HG02642 (cell line): ENCODE results near the gene CRKL.

Experiments used
- ATAC-seq: cut with Tn5 transposase; IDR thresholded peaks from one replicate; pipeline ENCODE4 v1.9.1; 2021; ENCODE audit warnings: mild to moderate bottlenecking; ENCODE audit not compliant: unreplicated experiment, poor library complexity

Gene CRKL

DNA sequence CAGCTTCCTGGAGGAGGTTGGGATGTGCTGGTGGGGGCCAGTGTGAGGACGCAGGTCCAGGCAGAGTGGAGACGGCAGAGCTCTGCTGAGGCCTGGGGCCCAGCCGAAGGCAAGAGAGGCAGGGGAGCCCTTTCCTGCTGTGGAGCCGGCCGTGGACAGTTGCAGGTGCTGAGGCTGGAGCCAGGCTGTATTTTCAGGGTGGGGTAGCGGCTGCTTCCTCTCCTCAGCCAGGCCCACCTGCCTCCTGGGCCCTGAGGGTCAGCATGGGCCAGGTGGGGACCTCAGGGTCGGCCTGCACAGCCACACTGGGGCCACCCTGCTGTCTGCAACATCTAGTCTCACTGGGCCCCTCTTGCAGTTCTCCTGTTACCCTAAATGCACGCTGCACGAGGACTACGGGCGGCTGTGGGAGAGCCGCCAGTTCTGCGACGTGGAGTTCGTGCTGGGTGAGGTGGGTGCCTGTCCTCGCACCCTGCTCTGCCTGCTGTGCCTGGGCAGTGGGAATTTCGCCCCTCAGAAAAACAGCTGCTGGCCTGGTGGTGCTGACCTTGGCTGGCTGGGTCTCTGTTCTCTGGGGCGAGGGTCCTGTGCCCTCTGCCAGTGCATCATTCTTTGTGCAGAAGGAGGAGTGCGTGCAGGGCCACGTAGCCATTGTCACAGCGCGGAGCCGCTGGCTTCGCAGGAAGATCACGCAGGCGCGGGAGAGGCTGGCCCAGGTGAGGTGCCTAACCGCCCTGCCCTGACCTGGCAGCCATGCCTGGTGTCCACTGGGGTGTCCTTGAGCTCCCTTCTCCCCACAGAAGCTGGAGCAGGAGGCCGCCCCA lies 76.3 kb downstream of the CRKL start:
- ATAC-seq, result no peak

- no peak for ATAC-seq
Measured at GRCh38 chr22:20994128-20994901, 77.1 kb downstream of the CRKL start.

DNA sequence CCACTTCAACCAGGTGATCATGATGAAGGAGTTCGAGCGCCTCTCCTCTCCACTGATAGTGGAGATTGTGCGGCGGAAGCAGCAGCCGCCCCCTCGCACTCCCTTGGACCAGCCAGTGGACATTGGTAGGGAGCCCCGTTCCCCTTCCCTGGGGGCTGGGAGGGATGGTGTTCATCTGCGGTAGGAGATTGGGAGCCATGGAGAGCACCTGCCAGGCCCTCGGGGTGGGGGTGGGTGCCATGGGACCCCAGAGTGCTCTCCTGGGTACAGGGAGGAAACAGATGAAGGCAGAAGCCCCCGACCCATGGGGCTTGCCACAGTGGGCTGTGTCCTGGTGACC lies 77.7 kb downstream of the CRKL start:
- no peak for ATAC-seq

DNA sequence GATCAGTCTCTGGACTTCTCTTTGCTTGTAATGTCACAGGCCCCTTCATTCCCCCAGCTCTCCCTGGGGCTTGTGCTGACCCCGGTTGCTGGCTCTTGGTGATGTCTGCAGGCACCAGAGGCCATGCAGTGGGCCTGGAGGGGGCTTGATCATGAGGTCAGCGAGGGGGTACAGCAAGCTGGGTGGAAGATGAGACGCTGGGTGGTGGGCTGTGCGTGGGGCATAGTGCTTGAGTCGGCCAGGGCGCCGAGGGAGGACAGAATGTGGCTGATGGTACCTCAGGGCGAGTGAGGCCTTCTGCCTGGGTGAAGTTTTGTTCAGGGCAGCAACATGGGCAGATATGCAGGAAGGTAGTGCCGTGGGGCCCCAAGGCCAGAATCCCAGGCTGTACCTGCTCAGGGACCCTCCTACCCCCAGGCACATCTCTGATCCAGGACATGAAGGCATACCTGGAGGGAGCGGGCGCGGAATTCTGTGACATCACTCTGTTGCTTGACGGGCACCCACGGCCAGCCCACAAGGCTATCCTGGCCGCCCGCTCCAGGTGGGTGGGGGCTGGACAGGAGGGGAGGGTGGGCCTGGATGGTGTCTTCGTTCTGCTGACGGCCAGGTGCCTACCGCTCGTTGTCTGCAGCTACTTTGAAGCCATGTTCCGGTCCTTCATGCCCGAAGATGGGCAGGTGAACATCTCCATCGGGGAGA lies 78.3 kb downstream of the CRKL start:
- ATAC-seq, result no peak

- ATAC-seq, result no peak
Measured at GRCh38 chr22:20996031-20996410, 78.8 kb downstream of the CRKL start.

DNA sequence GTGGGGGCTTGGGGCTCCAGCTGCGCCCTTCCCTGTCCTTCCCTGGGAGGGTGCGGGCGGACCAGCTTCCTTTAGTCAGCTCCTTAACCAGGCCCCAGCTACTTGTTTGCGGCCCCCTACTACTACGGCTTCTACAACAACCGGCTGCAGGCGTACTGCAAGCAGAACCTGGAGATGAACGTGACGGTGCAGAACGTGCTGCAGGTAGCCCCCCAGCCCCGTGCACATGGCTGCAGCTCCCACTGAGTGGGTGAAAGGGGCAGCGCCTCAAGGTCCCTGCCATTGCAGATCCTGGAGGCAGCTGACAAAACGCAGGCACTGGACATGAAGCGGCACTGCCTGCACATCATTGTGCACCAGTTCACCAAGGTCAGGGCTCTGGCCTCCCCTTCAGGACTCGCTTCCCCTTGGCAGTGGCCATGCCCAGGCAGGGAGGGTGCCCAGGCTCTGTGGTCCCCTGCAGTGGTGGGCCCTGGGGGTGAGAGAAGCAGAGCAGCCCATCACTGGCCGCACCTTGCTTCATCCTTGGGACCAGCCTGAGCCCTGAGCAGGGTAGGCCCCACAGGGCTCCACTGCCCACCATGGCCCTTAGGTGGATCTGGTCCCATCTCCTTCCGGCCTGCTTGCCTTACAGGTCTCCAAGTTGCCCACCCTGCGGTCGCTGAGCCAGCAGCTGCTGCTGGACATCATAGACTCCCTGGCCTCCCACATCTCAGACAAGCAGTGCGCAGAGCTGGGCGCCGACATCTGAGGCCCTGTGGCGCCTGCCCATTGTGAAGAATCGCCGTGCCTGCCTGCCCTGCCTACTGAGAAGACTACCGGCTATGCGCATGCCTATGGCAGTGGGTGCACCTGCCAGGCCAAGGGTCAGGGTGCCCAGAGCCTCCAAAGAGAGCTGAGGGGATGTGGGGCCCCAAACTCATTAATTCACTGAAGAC lies 79.7 kb downstream of the CRKL start:
- no peak for ATAC-seq

GRCh38 chr22:20997536-20998257 lies 80.5 kb downstream of the CRKL start:
- ATAC-seq, result no peak

DNA sequence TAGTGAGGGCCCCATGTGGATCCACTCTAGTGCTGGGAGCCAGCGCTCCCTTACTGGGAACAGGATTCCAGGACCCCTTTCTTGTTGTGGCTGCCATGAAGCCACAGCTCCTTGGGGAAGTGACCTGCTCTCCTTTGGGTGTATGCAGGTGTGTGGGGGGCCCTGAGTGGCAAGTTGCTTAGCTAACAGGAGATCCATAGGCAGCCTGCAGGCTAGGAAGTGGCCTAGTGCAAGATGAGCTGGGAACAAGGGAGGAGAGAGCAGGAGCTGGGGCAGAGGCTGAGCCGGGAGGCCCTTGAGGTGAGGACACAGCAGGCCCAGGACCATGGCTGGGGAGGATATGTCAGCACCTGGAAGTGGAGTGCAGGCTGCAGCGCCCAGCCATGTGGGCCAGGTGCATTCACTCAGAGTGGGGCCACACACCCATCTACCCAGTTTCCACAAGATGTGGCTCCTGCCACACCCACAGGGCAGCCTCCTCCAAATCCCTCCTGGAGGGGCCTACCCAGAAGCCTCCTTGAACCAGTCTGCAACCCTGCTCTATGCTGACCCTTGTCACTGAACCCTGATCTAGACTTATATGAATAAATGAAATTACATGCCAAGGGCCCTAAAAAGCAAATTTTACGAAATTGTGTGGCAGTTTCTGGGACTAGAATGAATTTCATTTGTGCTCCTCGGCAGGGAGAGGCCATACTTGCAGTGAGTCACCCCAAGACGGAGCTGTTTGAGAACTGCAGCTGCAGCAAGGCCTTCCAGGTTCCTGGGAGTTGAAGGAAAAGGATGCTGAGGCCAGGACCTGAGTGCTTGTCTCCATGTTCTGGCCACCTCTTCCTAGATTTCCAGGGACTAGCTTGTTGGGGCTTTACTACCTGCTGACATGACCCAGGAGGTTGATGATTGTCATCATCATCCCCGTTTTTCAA lies 81.5 kb downstream of the CRKL start:
- no peak for ATAC-seq

GRCh38 chr22:20999350-21000206 lies 82.4 kb downstream of the CRKL start:
- ATAC-seq, result no peak

DNA sequence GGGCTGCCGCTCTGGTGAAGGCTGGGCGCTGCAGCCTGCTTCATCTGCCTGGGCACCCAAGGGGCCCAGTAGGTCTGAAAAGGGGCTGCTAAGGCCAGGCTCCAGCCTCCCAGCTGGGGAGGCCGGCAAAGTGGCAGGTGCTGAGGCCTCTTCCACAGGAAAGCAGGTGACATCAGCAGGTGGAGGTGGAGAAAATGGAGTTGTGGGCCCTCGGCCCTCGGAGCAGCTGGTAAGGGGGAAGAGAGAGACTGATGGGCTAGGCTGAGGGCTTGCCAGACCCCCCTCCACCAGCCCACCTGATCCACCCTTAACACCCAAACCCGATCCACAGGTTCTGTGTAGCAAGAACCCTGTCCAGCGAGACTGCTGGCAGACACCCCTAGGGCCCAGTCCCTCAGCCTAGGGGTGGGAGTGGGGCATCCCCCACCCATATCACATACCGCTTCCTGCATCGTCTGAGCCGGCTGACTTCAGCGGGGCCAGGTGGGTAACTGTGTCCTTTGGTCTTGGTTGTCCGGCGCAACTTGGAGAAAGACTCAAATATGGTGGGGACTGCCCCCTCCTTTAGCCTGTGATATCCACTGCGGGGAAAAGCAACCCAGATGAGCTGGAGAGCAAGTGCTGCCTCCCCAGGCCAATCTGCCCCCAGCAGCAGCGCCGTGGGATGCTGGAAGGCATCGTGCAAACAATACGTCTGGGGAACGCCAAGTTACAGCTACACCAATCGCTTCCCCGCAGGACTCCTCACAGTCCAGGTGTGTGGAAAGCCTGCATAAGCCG lies 83.2 kb downstream of the CRKL start:
- no peak for ATAC-seq

GRCh38 chr22:21000987-21001600 lies 83.9 kb downstream of the CRKL start:
- no peak for ATAC-seq

- ATAC-seq, result peak; percentile 88
Measured at GRCh38 chr22:21001601-21002325, 84.6 kb downstream of the CRKL start, which contains the start of gene THAP7. Gene THAP7, minus strand, starts transcription at chr22:21002118. Its CDS starts 207 bp downstream, at chr22:21001911.
